IgD-negative memory B cell (primary cell): ENCODE measurements around the gene SRD5A2. TPM values are rescaled to one million over a fixed set of nuclear protein-coding genes. Genes with fewer than 3 reads are reported as not detected.

ENCODE experiments used
- H3K27ac Mint-ChIP-seq, 3 donors: one replicate each; pipeline ENCODE4 v1.8.0; 2020 to 2022; ENCODE audit warnings: mild to moderate bottlenecking in 3 of 3, mixed read lengths in 3 of 3, moderate library complexity in 1 of 3
- H3K27me3 Mint-ChIP-seq: one replicate; pipeline ENCODE4 v1.8.0; 2021; ENCODE audit warnings: mixed read lengths
- H3K36me3 Mint-ChIP-seq: one replicate; pipeline ENCODE4 v1.8.0; 2020; ENCODE audit warnings: mild to moderate bottlenecking, mixed read lengths
- H3K4me1 Mint-ChIP-seq, 3 donors: one replicate each; pipeline ENCODE4 v1.8.0; 2020 to 2022; ENCODE audit warnings: mixed read lengths in 3 of 3, mild to moderate bottlenecking in 1 of 3
- H3K4me3 Mint-ChIP-seq, 4 donors: one replicate each; pipeline ENCODE4 v1.8.0; 2020 to 2022; ENCODE audit warnings: mild to moderate bottlenecking in 4 of 4, mixed read lengths in 4 of 4, moderate library complexity in 3 of 4
- H3K9me3 Mint-ChIP-seq, 3 donors: one replicate each; pipeline ENCODE4 v1.8.0; 2020 to 2021; ENCODE audit warnings: mixed read lengths in 3 of 3, mild to moderate bottlenecking in 1 of 3
- polyA plus RNA-seq: library from polyadenylated mRNA; unstranded; fragments of 300-500 nt; fragmentation: Illumina TruSeq; gene quantifications from one replicate; pipeline ENCODE4 v1.2.3, GENCODE V29; 2021

Gene SRD5A2
- polyA plus RNA-seq, 1 donor from 2014 or later, result not detected

DNA sequence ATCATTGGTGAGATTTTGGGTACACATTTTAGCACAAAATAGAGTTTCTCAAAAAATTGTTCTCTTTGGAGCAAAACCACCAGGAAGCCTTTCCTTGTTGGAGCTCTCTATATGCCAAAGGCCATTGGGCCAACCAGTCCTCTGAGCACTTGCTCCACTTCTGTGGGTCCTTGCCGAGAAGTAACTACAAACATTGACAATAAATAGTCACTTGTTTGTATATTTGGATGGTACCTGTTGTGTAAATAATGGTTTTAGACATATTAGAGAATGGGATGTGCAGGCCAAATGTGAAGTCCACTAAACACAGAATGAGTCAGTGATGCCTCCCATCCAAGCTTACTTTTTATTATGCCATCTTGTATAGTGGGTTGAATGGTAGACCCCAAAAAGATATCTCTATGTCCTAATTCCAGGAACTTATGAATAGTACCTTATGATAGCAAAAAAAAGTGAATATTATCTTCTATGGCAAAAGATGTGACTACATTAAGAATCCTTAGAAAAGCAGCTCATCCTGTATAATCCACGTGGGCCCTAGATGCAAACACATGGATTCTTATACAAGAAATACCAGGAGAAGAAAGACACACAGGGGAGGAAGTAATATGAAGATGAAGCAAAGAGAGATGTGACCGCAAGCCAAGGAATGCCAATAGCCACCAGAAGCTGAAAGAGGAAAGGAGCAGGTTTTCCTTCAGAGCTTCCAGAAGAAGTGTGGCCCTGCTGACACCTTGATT, 24.6 kb downstream of the SRD5A2 start:
- Mint-ChIP-seq H3K27ac (no peak overlapping the region), H3K4me3 (no peak overlapping the region), H3K9me3 (peaks cover 18 to 30% (median 27%) of the 10 kb centered on the region in 3 donors), H3K27me3 (peaks cover 2% of the 10 kb centered on the region), H3K36me3 (no peaks in the 10 kb centered on the region), H3K4me1 (no peaks in the 10 kb centered on the region)

DNA sequence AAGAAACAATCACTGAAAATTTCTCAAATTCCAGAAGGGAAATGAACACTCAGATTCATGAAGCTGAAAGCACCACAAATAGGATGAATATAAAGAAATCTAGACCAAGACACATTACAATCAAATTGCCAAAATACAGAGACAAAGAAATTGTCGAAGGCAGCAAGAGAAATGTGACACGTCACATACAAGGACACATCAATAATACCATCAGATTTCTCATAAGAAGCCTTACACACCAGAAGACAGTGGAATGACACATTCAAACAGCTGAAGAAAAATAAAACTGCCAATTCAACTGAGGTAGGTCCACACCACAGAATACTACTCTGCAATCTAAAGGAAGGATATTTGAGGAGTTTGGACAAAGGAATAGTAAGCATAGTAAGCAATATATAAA, 27.4 kb downstream of the SRD5A2 start:
- Mint-ChIP-seq H3K27ac (no peak overlapping the region), H3K4me1 (no peaks in the 10 kb centered on the region), H3K36me3 (no peaks in the 10 kb centered on the region), H3K9me3 (peaks cover 18 to 30% (median 27%) of the 10 kb centered on the region in 3 donors), H3K27me3 (no peaks in the 10 kb centered on the region), H3K4me3 (no peak overlapping the region)

DNA sequence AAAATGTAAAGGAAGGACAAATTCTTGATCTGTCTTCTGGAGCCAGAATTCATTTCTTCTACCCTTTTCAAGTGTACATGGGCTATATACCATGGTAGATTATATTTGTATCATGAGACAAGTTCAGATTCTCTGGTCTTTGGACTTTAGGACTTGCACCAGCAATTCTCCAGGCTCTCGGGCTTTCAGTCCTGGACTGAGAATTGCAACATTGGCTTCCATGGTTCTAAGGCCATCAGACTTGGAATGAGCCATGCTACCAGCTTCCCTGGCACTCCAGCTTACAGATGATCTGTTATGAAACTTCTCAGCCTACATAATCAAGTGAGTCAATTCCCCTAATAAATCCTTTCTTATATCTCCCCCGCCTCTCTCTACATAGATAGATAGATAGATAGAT, 33.3 kb downstream of the SRD5A2 start:
- H3K27ac Mint-ChIP-seq, result no peak overlapping the region
- H3K4me1 Mint-ChIP-seq, result no peaks in the 10 kb centered on the region
- H3K4me3 Mint-ChIP-seq, result no peak overlapping the region
- no peaks in the 10 kb centered on the region for H3K27me3 Mint-ChIP-seq
- H3K9me3 Mint-ChIP-seq, result peaks cover 4 to 29% (median 18%) of the 10 kb centered on the region in 3 donors
- H3K36me3 Mint-ChIP-seq, result peaks cover 1% of the 10 kb centered on the region

DNA sequence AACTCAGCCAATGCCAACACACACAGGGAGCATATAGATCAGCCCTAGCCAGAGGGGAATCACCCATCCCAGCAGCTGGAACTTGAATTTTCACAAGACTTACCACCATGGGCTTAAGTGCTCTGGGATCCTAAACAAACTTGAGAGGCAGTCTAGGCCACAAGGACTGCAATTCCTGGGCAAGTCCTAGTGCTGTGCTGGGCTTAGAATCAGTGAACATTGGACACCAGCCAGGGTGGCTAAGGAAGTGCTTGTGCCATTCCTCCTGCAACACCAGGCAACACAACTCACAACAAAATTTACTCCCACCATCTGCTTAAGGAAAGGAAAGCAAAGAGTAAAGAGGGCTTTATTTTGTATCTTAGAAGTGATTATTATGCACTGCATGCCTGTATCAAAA, 38.9 kb downstream of the SRD5A2 start:
- Mint-ChIP-seq H3K9me3 (peaks cover 0 to 20% (median 20%) of the 10 kb centered on the region in 3 donors), H3K4me3 (no peak overlapping the region), H3K27me3 (peaks cover 5% of the 10 kb centered on the region), H3K4me1 (no peaks in the 10 kb centered on the region), H3K27ac (no peak overlapping the region), H3K36me3 (peaks cover 2% of the 10 kb centered on the region)

DNA sequence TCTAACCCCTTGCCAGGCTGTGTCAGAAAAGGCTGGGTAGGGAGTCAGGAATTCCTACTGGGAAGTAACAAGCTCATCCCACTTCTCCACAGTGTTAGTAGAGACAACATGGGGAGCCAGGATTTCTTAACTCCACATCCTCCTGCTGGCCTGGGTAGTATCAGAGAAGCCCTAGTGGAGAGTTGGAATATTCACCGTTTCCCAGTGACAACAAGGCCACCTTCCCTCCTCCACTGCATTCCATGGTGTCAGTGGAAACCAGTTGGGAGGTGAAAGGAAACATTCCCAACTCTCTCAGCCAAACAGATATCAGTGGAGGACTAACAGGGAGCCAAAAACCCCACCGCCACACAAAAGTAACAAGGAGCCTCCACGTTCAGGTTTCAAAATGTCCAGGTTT, 41.2 kb downstream of the SRD5A2 start:
- Mint-ChIP-seq H3K4me3 (no peak overlapping the region), H3K4me1 (no peaks in the 10 kb centered on the region), H3K36me3 (peaks cover 2% of the 10 kb centered on the region), H3K9me3 (peaks cover 0 to 19% (median 17%) of the 10 kb centered on the region in 3 donors), H3K27ac (no peak overlapping the region), H3K27me3 (peaks cover 8% of the 10 kb centered on the region)

DNA sequence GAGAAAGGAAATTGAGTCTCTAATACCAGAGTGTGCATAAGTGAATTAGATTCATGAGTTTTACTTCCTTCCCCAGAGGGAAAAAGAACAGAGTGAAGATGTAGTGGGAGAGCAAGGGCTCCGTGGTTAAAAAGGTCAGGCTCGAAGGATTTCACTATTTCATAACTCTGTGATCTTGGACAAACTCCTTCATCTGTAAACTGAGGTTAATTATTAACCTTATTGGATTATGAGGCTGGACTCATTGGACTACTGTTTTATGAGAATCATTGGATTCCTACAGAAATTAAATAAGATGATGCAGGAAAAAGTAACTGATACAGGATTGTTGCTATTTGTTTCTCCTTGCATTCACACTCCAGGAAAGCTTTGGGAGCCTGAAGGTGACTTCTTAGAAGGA, 45.0 kb downstream of the SRD5A2 start:
- no peak overlapping the region for H3K27ac Mint-ChIP-seq
- H3K9me3 Mint-ChIP-seq, result peaks cover 0 to under 1% (median 0%) of the 10 kb centered on the region in 3 donors
- no peak overlapping the region for H3K4me3 Mint-ChIP-seq
- H3K36me3 Mint-ChIP-seq, result no peaks in the 10 kb centered on the region
- peaks cover 7% of the 10 kb centered on the region for H3K27me3 Mint-ChIP-seq
- no peaks in the 10 kb centered on the region for H3K4me1 Mint-ChIP-seq

DNA sequence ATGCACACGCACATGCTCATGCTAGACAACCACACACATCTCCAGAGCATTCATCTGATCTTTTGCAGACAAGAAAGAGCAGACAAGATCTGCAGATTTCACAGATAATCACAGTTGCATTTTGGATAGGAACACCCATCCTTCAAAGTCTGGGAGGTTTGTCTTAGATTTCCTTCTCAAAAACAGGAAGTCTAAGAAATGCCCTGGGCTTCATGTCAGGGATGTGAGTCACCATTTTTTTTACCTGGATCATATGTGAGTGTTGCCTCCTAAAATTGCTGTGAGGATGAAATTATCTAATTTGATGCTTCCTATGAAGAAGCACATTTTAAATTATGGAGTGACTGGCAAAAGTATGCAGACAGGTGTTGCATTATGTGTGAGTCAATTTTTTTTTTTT, 46.1 kb downstream of the SRD5A2 start:
- no peak overlapping the region for H3K27ac Mint-ChIP-seq

DNA sequence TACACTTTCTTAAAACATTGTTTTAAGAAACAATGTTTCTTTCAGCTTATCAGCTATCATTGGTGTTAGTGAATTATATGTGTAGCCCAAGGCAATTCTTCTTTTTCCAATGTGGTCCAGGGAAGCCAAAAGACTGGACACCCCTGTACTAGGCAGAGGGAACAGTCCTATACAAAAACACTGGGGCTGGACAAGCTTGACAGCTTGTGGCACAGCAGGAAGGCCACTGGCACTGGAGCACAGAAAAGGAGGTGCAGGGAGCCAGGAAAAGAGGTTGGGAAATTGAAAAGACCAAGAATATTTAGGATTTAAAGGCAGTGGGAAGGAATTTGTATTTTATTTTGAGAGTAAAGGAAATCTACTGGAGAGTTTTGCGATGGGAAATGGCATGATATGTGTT, 47.7 kb downstream of the SRD5A2 start:
- Mint-ChIP-seq H3K4me3 (no peak overlapping the region), H3K27ac (no peak overlapping the region), H3K36me3 (no peaks in the 10 kb centered on the region), H3K27me3 (peaks cover 5% of the 10 kb centered on the region), H3K4me1 (no peaks in the 10 kb centered on the region), H3K9me3 (no peaks in the 10 kb centered on the region)

More for the DNA sequence above, 46.1 kb downstream of the SRD5A2 start:
- Mint-ChIP-seq H3K9me3 (no peaks in the 10 kb centered on the region), H3K27me3 (peaks cover 5% of the 10 kb centered on the region), H3K4me1 (no peaks in the 10 kb centered on the region), H3K36me3 (no peaks in the 10 kb centered on the region), H3K4me3 (no peak overlapping the region)

DNA sequence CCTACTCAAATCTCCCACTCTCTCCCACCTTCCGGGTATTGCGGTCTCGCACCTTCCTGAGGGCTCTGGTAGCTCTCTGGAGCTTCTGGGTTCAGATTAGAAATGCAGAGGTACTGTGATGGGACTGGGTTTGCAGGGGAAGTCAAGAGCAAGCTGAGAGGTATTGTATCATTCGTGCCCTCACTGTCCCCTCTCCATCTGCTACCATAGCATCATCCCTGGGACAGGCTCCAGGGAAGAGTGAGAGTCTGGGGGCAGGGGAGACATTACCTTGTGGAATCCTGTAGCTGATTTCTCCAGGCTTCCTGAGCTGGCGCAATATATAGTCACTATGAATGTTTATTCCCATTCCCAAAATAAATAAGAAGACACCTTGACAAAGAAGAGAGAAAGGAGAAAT, 49.6 kb downstream of the SRD5A2 start:
- Mint-ChIP-seq H3K4me1 (no peaks in the 10 kb centered on the region), H3K9me3 (no peaks in the 10 kb centered on the region), H3K27ac (no peak overlapping the region), H3K36me3 (no peaks in the 10 kb centered on the region), H3K27me3 (peaks cover 2% of the 10 kb centered on the region), H3K4me3 (no peak overlapping the region)

DNA sequence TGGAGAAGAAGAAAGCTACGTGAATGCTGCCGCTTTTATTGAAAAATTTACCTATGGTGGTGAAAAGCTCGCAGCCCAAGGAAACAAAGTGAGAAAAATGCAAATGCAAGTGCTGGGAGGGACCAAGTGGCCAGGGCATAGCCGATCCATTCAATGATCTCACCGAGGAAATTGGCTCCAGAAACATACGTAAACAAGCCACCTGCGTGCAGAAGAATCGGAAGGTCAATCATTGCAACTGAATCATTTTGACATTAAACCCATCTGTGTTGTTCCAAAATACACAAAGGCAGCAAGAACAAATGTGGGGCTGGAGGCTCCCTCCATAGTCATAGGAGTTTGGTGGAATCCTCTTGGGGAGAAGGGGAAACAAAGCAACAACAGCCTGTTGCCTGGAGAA, 51.5 kb downstream of the SRD5A2 start:
- Mint-ChIP-seq H3K36me3 (no peaks in the 10 kb centered on the region), H3K9me3 (no peaks in the 10 kb centered on the region), H3K4me1 (no peaks in the 10 kb centered on the region), H3K4me3 (no peak overlapping the region), H3K27ac (no peak overlapping the region), H3K27me3 (peaks cover 2% of the 10 kb centered on the region)

DNA sequence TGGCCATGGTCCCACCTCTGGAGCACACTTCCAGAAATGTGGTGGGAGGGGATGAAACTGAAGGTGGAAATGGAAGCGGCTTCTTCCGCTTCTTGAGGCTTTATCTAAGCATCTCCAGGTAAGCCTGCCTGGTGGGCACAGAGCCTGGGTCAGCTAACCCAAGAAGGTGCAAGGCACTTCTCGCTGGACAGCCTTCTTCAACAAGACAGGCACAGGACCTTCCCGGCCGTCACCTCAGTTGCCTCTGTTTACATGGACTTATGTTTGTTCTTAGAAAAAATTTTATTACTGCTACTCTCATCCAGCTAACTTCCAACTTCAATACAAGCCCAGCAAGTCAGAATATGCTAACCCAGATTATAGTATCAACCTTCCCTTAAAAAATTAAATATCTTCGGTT, 51.9 kb downstream of the SRD5A2 start:
- Mint-ChIP-seq H3K27ac (no peak overlapping the region), H3K4me1 (no peaks in the 10 kb centered on the region), H3K4me3 (no peak overlapping the region), H3K36me3 (no peaks in the 10 kb centered on the region), H3K27me3 (peaks cover 4% of the 10 kb centered on the region), H3K9me3 (no peaks in the 10 kb centered on the region)

DNA sequence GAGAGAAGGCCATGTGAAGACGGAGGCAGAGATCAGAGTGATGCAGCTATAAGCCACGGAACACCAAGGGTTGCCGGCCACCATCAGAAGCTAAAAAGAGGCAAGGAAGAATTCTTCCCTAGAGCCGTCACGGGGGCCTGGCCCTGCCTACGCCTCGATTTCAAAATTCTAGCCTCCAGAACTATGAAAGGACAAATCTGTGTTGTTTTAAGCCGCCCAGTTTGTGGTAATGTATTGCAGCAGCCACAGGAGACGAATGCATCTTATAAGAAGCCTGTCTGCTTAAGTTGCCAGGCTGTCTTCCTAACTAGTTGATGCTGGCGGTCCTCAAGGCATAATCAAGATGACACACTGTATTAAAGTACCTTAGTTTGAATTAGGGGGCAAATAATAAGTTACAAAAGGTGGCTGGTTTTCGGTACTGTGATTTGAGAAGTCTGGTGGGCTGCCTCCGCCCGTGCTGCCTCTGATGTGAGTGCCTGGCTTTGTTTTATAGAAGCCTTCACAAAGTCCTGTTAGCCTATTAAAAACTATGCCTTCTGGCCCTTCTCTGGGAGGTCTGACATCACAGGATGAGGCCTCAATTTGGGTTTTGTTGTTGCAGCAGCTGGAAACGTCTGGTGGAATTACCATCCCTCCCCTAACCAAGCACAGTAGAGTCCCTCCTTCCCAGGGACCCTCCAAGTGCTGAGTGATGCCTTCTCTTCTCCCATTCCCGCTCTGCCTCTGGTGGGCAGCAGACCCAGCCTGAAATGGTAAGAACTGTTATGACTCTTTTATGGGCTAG, 53.6 kb downstream of the SRD5A2 start:
- Mint-ChIP-seq H3K9me3 (no peaks in the 10 kb centered on the region), H3K27me3 (peaks cover 5% of the 10 kb centered on the region), H3K27ac (no peak overlapping the region), H3K4me3 (no peak overlapping the region), H3K36me3 (no peaks in the 10 kb centered on the region), H3K4me1 (no peaks in the 10 kb centered on the region)

DNA sequence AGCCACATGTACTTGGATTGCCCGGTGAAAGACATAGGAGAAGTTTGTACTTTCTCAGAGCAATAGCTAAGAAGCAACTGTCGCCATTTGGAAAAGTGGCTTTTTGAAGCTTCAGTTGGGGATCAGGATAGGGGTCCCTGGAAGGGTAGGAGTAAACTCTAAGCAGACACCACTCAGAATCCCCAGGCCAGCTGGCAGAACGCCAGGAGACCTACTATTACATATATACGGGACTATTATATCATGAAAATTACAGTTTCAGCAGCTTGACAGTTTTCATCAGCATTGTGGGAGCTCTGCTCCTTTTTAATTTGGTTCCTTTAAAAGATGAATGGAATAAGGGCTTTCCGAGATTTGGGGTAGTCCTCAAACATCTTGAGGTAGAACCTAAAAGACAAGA, 54.9 kb downstream of the SRD5A2 start:
- Mint-ChIP-seq H3K4me1 (no peaks in the 10 kb centered on the region), H3K36me3 (no peaks in the 10 kb centered on the region), H3K27me3 (peaks cover 5% of the 10 kb centered on the region), H3K4me3 (no peak overlapping the region), H3K9me3 (no peaks in the 10 kb centered on the region), H3K27ac (no peak overlapping the region)

DNA sequence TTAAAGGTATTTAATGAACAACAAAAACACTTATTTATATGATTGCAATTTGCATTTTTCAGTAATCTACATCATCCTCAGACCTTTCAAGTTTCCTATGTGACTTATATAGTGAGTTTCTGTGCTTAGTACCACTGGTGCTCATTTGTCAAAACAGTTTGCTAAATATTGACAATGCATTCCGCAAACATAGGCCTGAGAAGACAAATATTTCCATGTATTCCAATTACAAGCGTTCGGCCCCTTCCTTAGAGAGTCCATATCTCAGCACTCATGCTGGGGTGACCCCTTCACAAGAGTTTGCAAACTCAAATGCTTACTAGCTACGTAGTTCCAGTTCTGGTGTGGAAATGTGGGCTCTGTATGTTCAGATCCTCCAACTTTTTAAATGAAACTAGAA, 56.1 kb downstream of the SRD5A2 start:
- Mint-ChIP-seq H3K27me3 (peaks cover 5% of the 10 kb centered on the region), H3K4me1 (no peaks in the 10 kb centered on the region), H3K9me3 (no peaks in the 10 kb centered on the region), H3K4me3 (no peak overlapping the region), H3K36me3 (no peaks in the 10 kb centered on the region), H3K27ac (no peak overlapping the region)

DNA sequence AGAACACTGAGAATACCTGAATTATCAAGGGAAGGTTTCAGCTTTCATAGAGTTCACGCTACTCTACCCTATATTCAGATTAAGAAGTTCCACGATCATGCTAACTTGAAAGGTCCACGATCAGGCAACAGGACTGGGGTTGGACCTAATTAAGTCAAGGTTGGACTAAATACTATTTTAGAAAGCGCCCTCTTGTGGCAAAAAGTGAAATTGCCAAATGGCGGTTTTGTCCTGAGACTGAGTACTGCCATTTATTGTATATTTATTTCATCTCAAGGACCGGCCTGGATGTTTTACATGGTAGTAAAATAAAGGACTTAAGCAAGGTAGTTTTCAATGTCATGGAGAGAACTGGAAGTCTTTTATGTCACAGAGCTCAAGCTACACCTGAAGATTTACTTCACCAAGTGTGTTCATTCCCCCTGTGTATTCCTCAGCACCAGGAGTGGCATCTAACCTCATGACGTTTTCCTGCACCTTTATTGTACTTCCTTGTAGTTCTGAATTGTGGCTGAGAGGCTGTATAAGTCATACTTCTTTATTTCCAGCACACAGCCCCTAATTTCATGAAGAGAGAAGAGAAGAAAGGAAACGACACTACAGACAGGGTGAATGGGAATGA, 56.8 kb downstream of the SRD5A2 start:
- Mint-ChIP-seq H3K36me3 (no peaks in the 10 kb centered on the region), H3K4me1 (no peaks in the 10 kb centered on the region), H3K27ac (no peak overlapping the region), H3K27me3 (peaks cover 5% of the 10 kb centered on the region), H3K4me3 (no peak overlapping the region), H3K9me3 (no peaks in the 10 kb centered on the region)
